ENCODE measurements around the gene RANBP3.
A peak's percentile ranks its signal among the peaks of the same experiment; 100 is the strongest.
"Not testable (repeated sequence)": the region's sequence is repeated elsewhere in the genome, so short reads cannot be mapped to it uniquely, and the experiment has no call there.

The RANBP3 gene

GRCh38 chr19:5967571-5967970 lies 10.4 kb downstream of the RANBP3 start:
- DNase-seq (ENCODE audit: low read depth in 2 of 2) = no peak

- no peak for DNase-seq (ENCODE audit: low read depth in 2 of 2)
Observed at GRCh38 chr19:5966941-5967340, 11.0 kb downstream of the RANBP3 start.

- DNase-seq (ENCODE audit: low read depth in 2 of 2) = no peak
Observed at GRCh38 chr19:5966215-5966614, 11.7 kb downstream of the RANBP3 start.

- no peak for DNase-seq (ENCODE audit: low read depth in 2 of 2)
Observed at GRCh38 chr19:5964816-5965565, 12.9 kb downstream of the RANBP3 start.

GRCh38 chr19:5963855-5964254 lies 14.1 kb downstream of the RANBP3 start:
- DNase-seq (ENCODE audit: low read depth in 2 of 2) = no peak

GRCh38 chr19:5963259-5963658 lies 14.7 kb downstream of the RANBP3 start:
- DNase-seq (ENCODE audit: low read depth in 2 of 2) = not testable (repeated sequence)

- DNase-seq (ENCODE audit: low read depth in 2 of 2) = peak; percentile 43 to 45
Observed at GRCh38 chr19:5961969-5962945, 15.7 kb downstream of the RANBP3 start.

GRCh38 chr19:5961641-5961968 lies 16.3 kb downstream of the RANBP3 start:
- not testable (repeated sequence) for DNase-seq (ENCODE audit: low read depth in 2 of 2)

- no peak for DNase-seq (ENCODE audit: low read depth in 2 of 2)
Observed at GRCh38 chr19:5960005-5961001, 17.6 kb downstream of the RANBP3 start.

- no peak for DNase-seq (ENCODE audit: low read depth in 2 of 2)
Observed at GRCh38 chr19:5959260-5960004, 18.5 kb downstream of the RANBP3 start.

GRCh38 chr19:5958851-5959122 lies 19.2 kb downstream of the RANBP3 start:
- DNase-seq (ENCODE audit: low read depth in 2 of 2) = no peak

GRCh38 chr19:5958074-5958850 lies 19.7 kb downstream of the RANBP3 start:
- no peak for DNase-seq (ENCODE audit: low read depth in 2 of 2)

- no peak for DNase-seq (ENCODE audit: low read depth in 2 of 2)
Observed at GRCh38 chr19:5957170-5957569, 20.8 kb downstream of the RANBP3 start.

- DNase-seq (ENCODE audit: low read depth in 2 of 2) = no peak
Observed at GRCh38 chr19:5956728-5957127, 21.2 kb downstream of the RANBP3 start.

- DNase-seq (ENCODE audit: low read depth in 2 of 2) = no peak
Observed at GRCh38 chr19:5956323-5956722, 21.6 kb downstream of the RANBP3 start.

GRCh38 chr19:5955636-5955935 lies 22.4 kb downstream of the RANBP3 start:
- no peak for DNase-seq (ENCODE audit: low read depth in 2 of 2)

GRCh38 chr19:5954293-5954692 lies 23.6 kb downstream of the RANBP3 start:
- no peak for DNase-seq (ENCODE audit: low read depth in 2 of 2)

- DNase-seq (ENCODE audit: low read depth in 2 of 2) = peak; percentile 15 to 25
Observed at GRCh38 chr19:5953680-5954213, 24.2 kb downstream of the RANBP3 start.

GRCh38 chr19:5953030-5953589 lies 24.8 kb downstream of the RANBP3 start:
- no peak for DNase-seq (ENCODE audit: low read depth in 2 of 2)

Data from stimulated activated CD4-positive, alpha-beta T cell treated with anti-CD3 and anti-CD28 coated beads, Interleukin-15, amount 100 ng/mL, for 48 hours (primary cell).